Measurements from ENCODE around the gene TCF3.

Gene TCF3

DNA sequence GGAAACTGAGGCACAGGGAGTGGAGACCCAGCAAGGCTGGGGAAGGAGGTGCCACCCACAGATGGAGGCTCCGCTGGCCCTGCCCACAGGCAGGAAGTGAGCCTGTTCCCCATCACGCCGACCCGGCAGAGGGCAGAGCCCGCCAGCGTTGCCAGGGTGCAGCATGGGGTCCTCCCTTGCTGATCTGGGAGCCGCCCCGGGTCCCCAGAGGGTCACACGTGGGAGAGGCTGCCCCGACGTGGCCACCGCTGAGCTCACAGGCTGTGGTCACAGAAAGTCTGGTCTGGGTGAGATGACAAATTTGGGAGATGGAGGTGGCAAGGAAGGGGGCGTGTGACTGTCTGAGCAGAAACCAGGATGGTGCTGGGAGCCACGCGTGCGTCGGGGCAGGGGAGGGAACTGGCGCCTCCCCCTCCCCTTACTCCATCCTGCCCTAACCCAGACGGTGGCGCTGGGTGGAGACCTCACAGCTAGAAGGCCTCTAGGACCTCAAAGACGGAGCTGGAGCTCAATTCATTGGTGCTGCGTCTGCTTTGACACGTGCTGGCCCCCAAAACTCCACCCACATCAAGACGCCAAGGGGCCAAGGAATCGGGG, 92.0 kb downstream of the TCF3 start:
- no peak for DNase-seq (ENCODE audit: low read depth, low spot score)
